WTC11 (cell line): ENCODE data around the gene CILP2. TPM values are rescaled to one million over a fixed set of nuclear protein-coding genes. Genes with fewer than 3 reads are reported as not detected.

ENCODE experiments used
- ATAC-seq: fragments of 200-7000 bp; cut with Tn5 transposase; 2 replicates; pipeline ENCODE4 v1.10.0; 2021; ENCODE audit warnings: mild to moderate bottlenecking, moderate library complexity
- CTCF ChIA-PET: fragments of 300-600 bp; sonication (Branson Sonifier 250); formaldehyde crosslinking; loops from one replicate; lab custom pipeline; 2021; ENCODE audit warnings: antibody characterized with exemption; lab: Charles Lee
- POLR2A ChIA-PET: fragments of 350-600 bp; sonication (Branson Sonifier 250); formaldehyde crosslinking; loops from one replicate; lab custom pipeline; 2021; ENCODE audit warnings: antibody characterized with exemption; lab: Charles Lee
- DNase-seq: peaks from one replicate; pipeline ENCODE4 v3.0.0; 2021; ENCODE audit warnings: low spot score
- H3K27ac Mint-ChIP-seq: 2 replicates; pipeline ENCODE4 v1.8.0; 2021; ENCODE audit warnings: mixed read lengths
- H3K27me3 Mint-ChIP-seq: 2 replicates; pipeline ENCODE4 v1.8.0; 2021; ENCODE audit warnings: low read depth, mild to moderate bottlenecking, moderate library complexity, mixed read lengths
- H3K36me3 Mint-ChIP-seq: 2 replicates; pipeline ENCODE4 v1.8.0; 2021; ENCODE audit warnings: mixed read lengths
- H3K4me1 Mint-ChIP-seq: 2 replicates; pipeline ENCODE4 v1.8.0; 2022; ENCODE audit warnings: mixed read lengths
- H3K4me3 Mint-ChIP-seq: 2 replicates; pipeline ENCODE4 v1.8.0; 2021; ENCODE audit warnings: mild to moderate bottlenecking, moderate library complexity, mixed read lengths
- H3K9me3 Mint-ChIP-seq: 2 replicates; pipeline ENCODE4 v1.8.0; 2021; ENCODE audit warnings: mixed read lengths
- ELF4 ChIP-seq: sonication (generic); formaldehyde crosslinking; IDR thresholded peaks from 2 replicates; pipeline ENCODE4 v1.8.1; 2022; ENCODE audit warnings: low read depth, mild to moderate bottlenecking, moderate library complexity, missing genetic modification reagents
- FOXJ3 ChIP-seq: sonication (generic); formaldehyde crosslinking; IDR thresholded peaks from 2 replicates; pipeline ENCODE4 v1.9.0; 2021; ENCODE audit warnings: missing genetic modification reagents, mild to moderate bottlenecking, borderline replicate concordance
- GTF2I ChIP-seq: fragments of 250-450 bp; sonication (Bioruptor Pico); conservative IDR thresholded peaks from 2 replicates; pipeline ENCODE4 v1.4.0; 2021; ENCODE audit warnings: mild to moderate bottlenecking
- IRF2 ChIP-seq: sonication (generic); formaldehyde crosslinking; IDR thresholded peaks from 2 replicates; pipeline ENCODE4 v1.8.0; 2022; ENCODE audit warnings: low read depth, missing genetic modification reagents, borderline replicate concordance
- JUN ChIP-seq: sonication (generic); formaldehyde crosslinking; IDR thresholded peaks from 2 replicates; pipeline ENCODE4 v1.8.0; 2023; ENCODE audit warnings: mild to moderate bottlenecking, missing genetic modification reagents
- NR1H2 ChIP-seq: sonication (generic); formaldehyde crosslinking; IDR thresholded peaks from 2 replicates; pipeline ENCODE4 v1.9.0; 2021; ENCODE audit warnings: mild to moderate bottlenecking, moderate library complexity, missing genetic modification reagents
- SMAD3 ChIP-seq: sonication (generic); formaldehyde crosslinking; IDR thresholded peaks from 2 replicates; pipeline ENCODE4 v1.8.0; 2022; ENCODE audit warnings: missing genetic modification reagents, mild to moderate bottlenecking, borderline replicate concordance
- SOX15 ChIP-seq: fragments of 250-450 bp; sonication (Bioruptor Pico); IDR thresholded peaks from 2 replicates; pipeline ENCODE4 v1.9.0; 2021; ENCODE audit warnings: mild to moderate bottlenecking
- TEAD1 ChIP-seq: sonication (generic); formaldehyde crosslinking; IDR thresholded peaks from 2 replicates; pipeline ENCODE4 v1.8.0; 2022; ENCODE audit warnings: mild to moderate bottlenecking, missing genetic modification reagents
- TEAD4 ChIP-seq: sonication (generic); formaldehyde crosslinking; IDR thresholded peaks from 2 replicates; pipeline ENCODE4 v1.8.0; 2022; ENCODE audit warnings: mild to moderate bottlenecking, missing genetic modification reagents
- ZNF671 ChIP-seq: fragments of 250-450 bp; sonication (Bioruptor Pico); IDR thresholded peaks from 2 replicates; pipeline ENCODE4 v1.8.0; 2021; ENCODE audit warnings: mild to moderate bottlenecking
- total RNA-seq: library from RNA; stranded (reverse); gene quantifications from 3 replicates; pipeline ENCODE4 v1.2.3, GENCODE V29; 2021
- TF ChIP-seq, protein P1 (sequence below): sonication (generic); formaldehyde crosslinking; IDR thresholded peaks from 2 replicates; pipeline ENCODE4 v1.8.0; 2022; ENCODE audit warnings: mild to moderate bottlenecking, missing genetic modification reagents
- TF ChIP-seq, protein P2 (sequence below): sonication (generic); formaldehyde crosslinking; IDR thresholded peaks from 2 replicates; pipeline ENCODE4 v1.8.1; 2023; ENCODE audit warnings: mild to moderate bottlenecking, missing genetic modification reagents, moderate library complexity
- TF ChIP-seq, protein P3 (sequence below): sonication (generic); formaldehyde crosslinking; IDR thresholded peaks from 2 replicates; pipeline ENCODE4 v1.8.0; 2023; ENCODE audit warnings: missing genetic modification reagents, mild to moderate bottlenecking, borderline replicate concordance
- TF ChIP-seq, protein P4 (sequence below): sonication (generic); formaldehyde crosslinking; conservative IDR thresholded peaks from 2 replicates; pipeline ENCODE4 v1.8.1; 2022; ENCODE audit warnings: mild to moderate bottlenecking, missing genetic modification reagents
- TF ChIP-seq, protein P5 (sequence below): sonication (generic); formaldehyde crosslinking; IDR thresholded peaks from 2 replicates; pipeline ENCODE4 v1.8.0; 2022; ENCODE audit warnings: mild to moderate bottlenecking, missing genetic modification reagents

Gene CILP2
- total RNA-seq, 1 experiment from 2014 or later, result 7.9 TPM

DNA sequence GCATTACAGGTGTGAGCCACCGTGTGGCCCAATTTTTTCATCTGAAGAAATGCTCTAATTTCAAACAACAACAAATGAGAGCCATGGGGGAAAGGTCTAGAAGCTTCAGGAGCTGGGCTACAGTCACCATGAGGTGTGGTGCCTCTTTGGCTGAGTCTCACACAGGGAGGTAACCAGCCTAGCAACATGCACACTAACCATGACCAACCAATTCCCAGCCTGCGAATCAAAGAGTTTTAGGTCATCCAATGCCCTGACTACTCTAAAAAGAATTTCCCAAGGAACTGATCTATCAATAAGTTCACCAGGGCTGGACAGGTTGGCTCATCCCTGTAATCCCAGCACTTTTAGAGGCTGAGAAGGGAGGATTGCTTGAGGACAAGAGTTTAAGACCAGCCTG lies 50.5 kb downstream of the CILP2 start:
- CTCF ChIA-PET, result interaction anchor here (1.2 to 1.6 kb wide), 2 partner anchors 34 to 36 kb away, joined by 5 read pairs; no protein-coding TSS in a partner anchor

DNA sequence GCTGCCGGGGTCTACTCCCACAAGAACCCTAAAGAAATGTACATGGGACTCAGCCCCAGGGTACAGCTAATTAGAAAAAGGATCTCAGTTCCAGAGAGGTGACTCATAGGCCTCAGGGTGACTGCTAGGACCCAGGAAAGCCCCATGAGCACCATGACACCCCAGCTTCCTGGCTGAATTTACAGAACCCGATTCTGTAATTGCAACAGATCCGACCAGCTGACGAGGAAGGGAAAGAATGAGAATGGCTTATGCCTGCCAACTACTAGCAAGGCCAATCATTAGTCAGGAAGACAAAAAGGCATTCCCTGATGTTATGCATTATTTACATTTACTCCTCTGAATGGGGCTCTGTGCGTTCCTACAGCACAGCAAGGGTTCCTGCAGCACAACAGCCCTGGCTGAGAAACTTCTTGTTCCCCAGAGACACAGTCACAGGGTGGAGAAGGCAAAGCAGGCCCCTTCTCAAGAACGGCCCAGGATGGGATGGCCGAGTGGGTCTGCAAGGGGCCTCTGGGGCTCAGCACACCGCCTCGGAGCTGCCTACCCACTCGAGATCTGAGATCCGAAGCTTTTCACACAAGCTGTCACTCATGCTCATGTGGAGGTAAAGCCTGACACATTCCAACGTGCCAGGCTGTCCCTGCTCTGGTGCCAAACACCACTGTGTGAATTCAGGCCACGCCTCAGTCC lies 53.2 kb downstream of the CILP2 start:
- Mint-ChIP-seq H3K36me3 (no peaks in the 10 kb centered on the region), H3K4me3 (peak overlapping the region; percentile 19; the same call in 1 of the 2 replicates), H3K27ac (peak overlapping the region; percentile 93), H3K9me3 (no peaks in the 10 kb centered on the region), H3K4me1 (peaks cover 22% of the 10 kb centered on the region), H3K27me3 (no peaks in the 10 kb centered on the region)
- TF ChIP-seq, protein P1, sequence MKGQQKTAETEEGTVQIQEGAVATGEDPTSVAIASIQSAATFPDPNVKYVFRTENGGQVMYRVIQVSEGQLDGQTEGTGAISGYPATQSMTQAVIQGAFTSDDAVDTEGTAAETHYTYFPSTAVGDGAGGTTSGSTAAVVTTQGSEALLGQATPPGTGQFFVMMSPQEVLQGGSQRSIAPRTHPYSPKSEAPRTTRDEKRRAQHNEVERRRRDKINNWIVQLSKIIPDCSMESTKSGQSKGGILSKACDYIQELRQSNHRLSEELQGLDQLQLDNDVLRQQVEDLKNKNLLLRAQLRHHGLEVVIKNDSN, result no peak
- TF ChIP-seq SOX15 (CRISPR knock-in tag), result no peak
- no peak for TF ChIP-seq TEAD4 (CRISPR knock-in tag)
- no peak for TF ChIP-seq ELF4 (CRISPR knock-in tag)
- TF ChIP-seq, protein P2, sequence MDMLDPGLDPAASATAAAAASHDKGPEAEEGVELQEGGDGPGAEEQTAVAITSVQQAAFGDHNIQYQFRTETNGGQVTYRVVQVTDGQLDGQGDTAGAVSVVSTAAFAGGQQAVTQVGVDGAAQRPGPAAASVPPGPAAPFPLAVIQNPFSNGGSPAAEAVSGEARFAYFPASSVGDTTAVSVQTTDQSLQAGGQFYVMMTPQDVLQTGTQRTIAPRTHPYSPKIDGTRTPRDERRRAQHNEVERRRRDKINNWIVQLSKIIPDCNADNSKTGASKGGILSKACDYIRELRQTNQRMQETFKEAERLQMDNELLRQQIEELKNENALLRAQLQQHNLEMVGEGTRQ, result no peak
- TF ChIP-seq IRF2 (CRISPR knock-in tag), result no peak
- TF ChIP-seq, protein P3, sequence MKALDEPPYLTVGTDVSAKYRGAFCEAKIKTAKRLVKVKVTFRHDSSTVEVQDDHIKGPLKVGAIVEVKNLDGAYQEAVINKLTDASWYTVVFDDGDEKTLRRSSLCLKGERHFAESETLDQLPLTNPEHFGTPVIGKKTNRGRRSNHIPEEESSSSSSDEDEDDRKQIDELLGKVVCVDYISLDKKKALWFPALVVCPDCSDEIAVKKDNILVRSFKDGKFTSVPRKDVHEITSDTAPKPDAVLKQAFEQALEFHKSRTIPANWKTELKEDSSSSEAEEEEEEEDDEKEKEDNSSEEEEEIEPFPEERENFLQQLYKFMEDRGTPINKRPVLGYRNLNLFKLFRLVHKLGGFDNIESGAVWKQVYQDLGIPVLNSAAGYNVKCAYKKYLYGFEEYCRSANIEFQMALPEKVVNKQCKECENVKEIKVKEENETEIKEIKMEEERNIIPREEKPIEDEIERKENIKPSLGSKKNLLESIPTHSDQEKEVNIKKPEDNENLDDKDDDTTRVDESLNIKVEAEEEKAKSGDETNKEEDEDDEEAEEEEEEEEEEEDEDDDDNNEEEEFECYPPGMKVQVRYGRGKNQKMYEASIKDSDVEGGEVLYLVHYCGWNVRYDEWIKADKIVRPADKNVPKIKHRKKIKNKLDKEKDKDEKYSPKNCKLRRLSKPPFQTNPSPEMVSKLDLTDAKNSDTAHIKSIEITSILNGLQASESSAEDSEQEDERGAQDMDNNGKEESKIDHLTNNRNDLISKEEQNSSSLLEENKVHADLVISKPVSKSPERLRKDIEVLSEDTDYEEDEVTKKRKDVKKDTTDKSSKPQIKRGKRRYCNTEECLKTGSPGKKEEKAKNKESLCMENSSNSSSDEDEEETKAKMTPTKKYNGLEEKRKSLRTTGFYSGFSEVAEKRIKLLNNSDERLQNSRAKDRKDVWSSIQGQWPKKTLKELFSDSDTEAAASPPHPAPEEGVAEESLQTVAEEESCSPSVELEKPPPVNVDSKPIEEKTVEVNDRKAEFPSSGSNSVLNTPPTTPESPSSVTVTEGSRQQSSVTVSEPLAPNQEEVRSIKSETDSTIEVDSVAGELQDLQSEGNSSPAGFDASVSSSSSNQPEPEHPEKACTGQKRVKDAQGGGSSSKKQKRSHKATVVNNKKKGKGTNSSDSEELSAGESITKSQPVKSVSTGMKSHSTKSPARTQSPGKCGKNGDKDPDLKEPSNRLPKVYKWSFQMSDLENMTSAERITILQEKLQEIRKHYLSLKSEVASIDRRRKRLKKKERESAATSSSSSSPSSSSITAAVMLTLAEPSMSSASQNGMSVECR (CRISPR knock-in tag), result no peak
- TF ChIP-seq, protein P4, sequence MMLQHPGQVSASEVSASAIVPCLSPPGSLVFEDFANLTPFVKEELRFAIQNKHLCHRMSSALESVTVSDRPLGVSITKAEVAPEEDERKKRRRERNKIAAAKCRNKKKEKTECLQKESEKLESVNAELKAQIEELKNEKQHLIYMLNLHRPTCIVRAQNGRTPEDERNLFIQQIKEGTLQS (CRISPR knock-in tag), result no peak
- TF ChIP-seq ZNF671, result no peak
- TF ChIP-seq, protein P5, sequence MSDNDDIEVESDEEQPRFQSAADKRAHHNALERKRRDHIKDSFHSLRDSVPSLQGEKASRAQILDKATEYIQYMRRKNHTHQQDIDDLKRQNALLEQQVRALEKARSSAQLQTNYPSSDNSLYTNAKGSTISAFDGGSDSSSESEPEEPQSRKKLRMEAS (CRISPR knock-in tag), result no peak
- TF ChIP-seq NR1H2 (CRISPR knock-in tag), result no peak
- TF ChIP-seq FOXJ3 (CRISPR knock-in tag), result no peak
- ChIA-PET POLR2A (interaction anchor here (0.6 to 0.7 kb wide), 2 partner anchors 9 to 310 kb away, joined by 3 read pairs; no protein-coding TSS in a partner anchor), CTCF (interaction anchor here (0.7 to 5.6 kb wide), 4 partner anchors 37 to 59 kb away, joined by 4 to 22 read pairs (median 6); partner anchors contain the start of gene GMIP)
- ATAC-seq, result peak; percentile 70
- peak; percentile 19 for DNase-seq

More for the DNA sequence above, 50.5 kb downstream of the CILP2 start:
- Mint-ChIP-seq H3K27ac (no peak overlapping the region), H3K4me1 (peaks cover 16% of the 10 kb centered on the region), H3K9me3 (no peaks in the 10 kb centered on the region), H3K27me3 (no peaks in the 10 kb centered on the region), H3K4me3 (no peak overlapping the region)
- ATAC-seq, result no peak
- TF ChIP-seq TEAD1 (CRISPR knock-in tag), result no peak
- no peak for TF ChIP-seq GTF2I (CRISPR knock-in tag)
- TF ChIP-seq JUN (CRISPR knock-in tag), result no peak
- no peak for TF ChIP-seq SMAD3 (CRISPR knock-in tag)
- TF ChIP-seq, all 79 proteins: peak for 0
- no peak for DNase-seq
- POLR2A ChIA-PET, result interaction anchor here (0.5 kb wide), 1 partner anchor 21 kb away, joined by 3 read pairs; no protein-coding TSS in a partner anchor
- H3K36me3 Mint-ChIP-seq, result no peaks in the 10 kb centered on the region
